LNCaP clone FGC (cell line): ENCODE results near the gene NUPR1.

Experiments
- DNase-seq: peaks from one replicate; pipeline ENCODE4 v3.0.0-alpha.2; 2011; ENCODE audit warnings: low read depth
- H3K4me3 ChIP-seq: 2 replicates; pipeline ENCODE4 v1.5.1; 2011; ENCODE audit warnings: mild to moderate bottlenecking, low read depth, low read length, control low read depth
- CTCF ChIP-seq: IDR thresholded peaks from 2 replicates; pipeline ENCODE4 v1.5.1; 2012; ENCODE audit warnings: mild to moderate bottlenecking; ENCODE audit not compliant: control insufficient read depth, insufficient read depth; ENCODE audit errors: extremely low read depth

The NUPR1 gene

DNA sequence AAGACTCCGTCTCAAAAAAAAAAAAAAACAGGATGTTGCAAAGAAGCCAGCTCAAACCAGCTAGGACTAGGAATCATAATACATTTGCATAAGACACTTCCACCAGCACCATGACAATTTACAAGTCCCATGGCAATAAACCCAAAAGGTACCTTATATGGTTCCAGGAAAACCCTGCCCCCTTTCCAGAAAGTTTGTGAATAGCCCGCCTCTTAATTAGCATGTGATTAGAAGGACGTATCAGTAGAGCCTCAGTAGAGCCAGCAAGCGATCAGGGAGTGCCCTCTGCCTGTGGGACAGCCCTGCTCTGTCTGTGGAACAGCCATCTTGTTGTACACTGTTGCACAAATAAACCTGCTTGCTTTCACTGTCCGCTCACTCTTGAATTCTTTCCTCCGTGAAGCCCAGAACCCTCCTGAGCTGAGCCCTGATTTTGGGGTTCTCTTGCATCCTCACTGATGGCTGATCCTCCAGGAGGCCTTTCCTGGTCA, 14.0 kb downstream of the NUPR1 start:
- H3K4me3 ChIP-seq, result no peak overlapping the region
- TF ChIP-seq CTCF, result no peak
- no peak for DNase-seq

DNA sequence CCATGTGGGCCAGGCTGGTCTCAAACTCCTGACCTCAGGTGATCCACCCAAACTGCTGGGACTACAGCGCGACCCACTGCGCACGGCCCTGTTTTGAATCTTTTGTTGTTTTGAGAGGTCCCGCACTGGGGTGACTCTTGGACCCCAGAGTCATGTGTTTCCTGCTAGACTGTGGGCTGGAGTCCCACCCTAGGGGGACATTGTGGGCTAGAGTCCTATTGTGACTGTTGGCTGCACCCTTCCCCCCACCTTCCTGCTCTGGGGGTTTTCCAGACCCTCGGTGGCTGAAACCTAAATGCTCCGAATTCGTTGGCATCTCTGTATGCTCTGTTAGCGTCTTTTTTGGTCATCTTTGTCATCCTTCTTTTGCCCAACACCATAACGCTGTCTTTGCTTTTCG, 16.0 kb downstream of the NUPR1 start:
- no peak for TF ChIP-seq CTCF
- no peak overlapping the region for H3K4me3 ChIP-seq
- DNase-seq, result no peak

DNA sequence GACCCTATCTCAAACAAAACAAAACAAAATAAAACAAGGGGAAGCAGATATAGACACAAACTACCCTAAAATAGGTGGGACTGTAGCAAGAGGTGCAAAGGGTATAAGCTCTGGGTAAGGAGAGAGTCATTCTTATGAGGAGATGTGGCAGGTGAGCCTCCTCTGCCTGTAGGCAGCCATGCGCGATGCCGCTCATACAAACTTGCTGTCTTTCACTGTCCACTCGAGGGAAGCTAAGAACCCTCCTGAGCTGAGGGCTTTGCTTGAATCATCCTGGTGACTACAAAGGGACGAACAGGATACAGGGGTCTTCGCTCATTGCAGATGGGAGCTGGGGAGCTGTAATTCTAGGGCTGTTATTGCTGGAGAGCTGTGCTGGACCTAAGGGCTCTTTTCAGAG, 17.3 kb downstream of the NUPR1 start:
- DNase-seq, result no peak
- H3K4me3 ChIP-seq, result no peak overlapping the region
- TF ChIP-seq CTCF, result no peak

DNA sequence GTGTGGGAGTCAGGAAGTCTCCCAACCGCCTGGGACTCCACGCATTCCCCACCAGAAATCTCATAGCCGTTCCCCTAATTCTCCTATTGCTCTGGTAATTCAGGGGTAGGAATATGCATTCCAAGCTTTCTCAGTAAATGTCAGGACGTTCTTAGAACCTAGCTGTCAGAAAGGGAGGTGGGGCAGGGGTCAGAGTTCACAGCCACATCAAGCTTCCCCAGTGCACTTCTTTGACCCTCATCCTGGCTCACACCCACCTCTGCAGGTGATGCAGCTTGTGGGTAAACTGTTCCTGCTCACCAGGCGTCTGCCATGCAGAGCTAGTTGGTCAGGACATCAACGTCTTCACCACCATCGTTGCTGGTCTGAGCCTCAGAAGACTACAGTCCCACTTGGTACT, 18.1 kb downstream of the NUPR1 start:
- TF ChIP-seq CTCF, result no peak
- DNase-seq, result no peak
- no peak overlapping the region for H3K4me3 ChIP-seq

DNA sequence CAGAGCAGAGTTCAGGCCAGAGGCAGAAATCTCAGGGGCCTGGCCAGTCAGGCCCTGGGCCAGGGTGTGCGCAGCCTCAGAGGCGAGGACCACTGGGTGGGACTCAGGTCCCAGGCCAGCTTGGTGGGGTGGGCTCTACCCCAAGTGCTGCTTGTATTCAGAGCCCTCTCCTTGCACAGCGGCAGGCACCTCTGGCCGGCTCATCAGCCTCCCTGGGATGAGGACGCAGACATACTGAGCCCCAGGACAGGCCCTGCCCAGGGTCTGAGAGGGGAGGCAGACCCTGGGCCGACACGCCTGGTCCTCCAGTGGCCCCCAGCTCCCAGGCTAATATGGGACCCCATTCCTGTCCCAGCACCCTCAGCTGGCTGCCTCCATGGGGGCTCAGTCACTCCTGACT, 24.5 kb downstream of the NUPR1 start:
- TF ChIP-seq CTCF, result no peak
- no peak overlapping the region for H3K4me3 ChIP-seq
- DNase-seq, result no peak

GRCh38 chr16:28513484-28514181, 25.1 kb downstream of the NUPR1 start:
- TF ChIP-seq CTCF, result no peak
- DNase-seq, result no peak
- no peak overlapping the region for H3K4me3 ChIP-seq
